C4-2B (cell line): ENCODE results near the gene PRDM1.

ENCODE experiments used
- H3K27ac ChIP-seq: fragments of 450-650 bp; 2 replicates; pipeline ENCODE4 v1.5.1; 2017
- CTCF ChIP-seq: fragments of 450-650 bp; conservative IDR thresholded peaks from 2 replicates; pipeline ENCODE4 v1.5.1; 2017; ENCODE audit warnings: mild to moderate bottlenecking
- ZFX ChIP-seq: fragments of 450-650 bp; IDR thresholded peaks from 2 replicates; pipeline ENCODE4 v1.6.1; 2017

The PRDM1 gene

GRCh38 chr6:106094964-106095335, 8.8 kb downstream of the PRDM1 start:
- H3K27ac ChIP-seq, result no peak overlapping the region

GRCh38 chr6:106097411-106098231, 11.5 kb downstream of the PRDM1 start:
- no peak for TF ChIP-seq ZFX
- H3K27ac ChIP-seq, result peak overlapping the region; percentile 30; the same call in 1 of the 2 replicates

More at GRCh38 chr6:106094964-106095335, 8.8 kb downstream of the PRDM1 start:
- TF ChIP-seq ZFX (no peak), CTCF (no peak)

- TF ChIP-seq CTCF, result no peak
- no peak for TF ChIP-seq ZFX
- peak overlapping the region; percentile 30; the same call in 1 of the 2 replicates for H3K27ac ChIP-seq
Measured at GRCh38 chr6:106098383-106099234, 12.5 kb downstream of the PRDM1 start.

- H3K27ac ChIP-seq, result no peak overlapping the region
- TF ChIP-seq ZFX (no peak), CTCF (no peak)
Measured at GRCh38 chr6:106099235-106099537, 13.1 kb downstream of the PRDM1 start.

- TF ChIP-seq CTCF, result no peak
- TF ChIP-seq ZFX, result no peak
- H3K27ac ChIP-seq, result no peak overlapping the region
Measured at GRCh38 chr6:106100755-106101154, 14.6 kb downstream of the PRDM1 start.

- no peak overlapping the region for H3K27ac ChIP-seq
- no peak for TF ChIP-seq CTCF
- TF ChIP-seq ZFX, result no peak
Measured at GRCh38 chr6:106101466-106101865, 15.3 kb downstream of the PRDM1 start.

- H3K27ac ChIP-seq, result no peak overlapping the region
- TF ChIP-seq ZFX (no peak), CTCF (no peak)
Measured at GRCh38 chr6:106102034-106102433, 15.9 kb downstream of the PRDM1 start.
